Brain microvascular endothelial cell (primary cell): ENCODE data around the gene GSTO1.

Experiments used
- DNase-seq: peaks from one replicate; pipeline ENCODE4 v3.0.0-alpha.2; 2020
- H3K27ac ChIP-seq: fragments of 250-450 bp; sonication (Bioruptor Pico); 2 replicates; pipeline ENCODE4 v1.5.1; 2020; ENCODE audit warnings: mild to moderate bottlenecking, moderate library complexity
- H3K27me3 ChIP-seq: fragments of 250-450 bp; sonication (Bioruptor Pico); replicated peaks from 2 replicates; pipeline ENCODE4 v1.5.1; 2020; ENCODE audit warnings: mild to moderate bottlenecking
- H3K36me3 ChIP-seq: fragments of 250-450 bp; sonication (Bioruptor Pico); replicated peaks from 2 replicates; pipeline ENCODE4 v1.5.1; 2020; ENCODE audit warnings: mild to moderate bottlenecking
- H3K4me3 ChIP-seq: 2 replicates; pipeline ENCODE4 v1.5.1; 2011; ENCODE audit warnings: low read depth, mild to moderate bottlenecking, control low read depth, low read length, moderate library complexity
- in situ Hi-C: cut with HindIII; loops from 2 replicates; pipeline ENCODE4 v1.10.0; 2017; ENCODE audit warnings: low sequenced_read_pairs, low pct_ligation_motif_present
- TF ChIP-seq, protein P1 (sequence below): IDR thresholded peaks from 2 replicates; pipeline ENCODE4 v1.5.1; 2011; ENCODE audit warnings: low read depth, mild to moderate bottlenecking, moderate library complexity, low read length, control low read depth, inconsistent platforms; ENCODE audit errors: missing control alignments

Gene GSTO1

GRCh38 chr10:104220522-104220921 is 34.2 kb upstream of the GSTO1 start:
- Histone ChIP-seq H3K36me3 (no peaks in the 10 kb centered on the region), H3K27me3 (peaks cover 2% of the 10 kb centered on the region), H3K27ac (no peak overlapping the region), H3K4me3 (no peak overlapping the region)
- no peak for DNase-seq
- in situ Hi-C loops, result no loop called here
- TF ChIP-seq, protein P1, sequence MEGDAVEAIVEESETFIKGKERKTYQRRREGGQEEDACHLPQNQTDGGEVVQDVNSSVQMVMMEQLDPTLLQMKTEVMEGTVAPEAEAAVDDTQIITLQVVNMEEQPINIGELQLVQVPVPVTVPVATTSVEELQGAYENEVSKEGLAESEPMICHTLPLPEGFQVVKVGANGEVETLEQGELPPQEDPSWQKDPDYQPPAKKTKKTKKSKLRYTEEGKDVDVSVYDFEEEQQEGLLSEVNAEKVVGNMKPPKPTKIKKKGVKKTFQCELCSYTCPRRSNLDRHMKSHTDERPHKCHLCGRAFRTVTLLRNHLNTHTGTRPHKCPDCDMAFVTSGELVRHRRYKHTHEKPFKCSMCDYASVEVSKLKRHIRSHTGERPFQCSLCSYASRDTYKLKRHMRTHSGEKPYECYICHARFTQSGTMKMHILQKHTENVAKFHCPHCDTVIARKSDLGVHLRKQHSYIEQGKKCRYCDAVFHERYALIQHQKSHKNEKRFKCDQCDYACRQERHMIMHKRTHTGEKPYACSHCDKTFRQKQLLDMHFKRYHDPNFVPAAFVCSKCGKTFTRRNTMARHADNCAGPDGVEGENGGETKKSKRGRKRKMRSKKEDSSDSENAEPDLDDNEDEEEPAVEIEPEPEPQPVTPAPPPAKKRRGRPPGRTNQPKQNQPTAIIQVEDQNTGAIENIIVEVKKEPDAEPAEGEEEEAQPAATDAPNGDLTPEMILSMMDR, result no peak

DNA sequence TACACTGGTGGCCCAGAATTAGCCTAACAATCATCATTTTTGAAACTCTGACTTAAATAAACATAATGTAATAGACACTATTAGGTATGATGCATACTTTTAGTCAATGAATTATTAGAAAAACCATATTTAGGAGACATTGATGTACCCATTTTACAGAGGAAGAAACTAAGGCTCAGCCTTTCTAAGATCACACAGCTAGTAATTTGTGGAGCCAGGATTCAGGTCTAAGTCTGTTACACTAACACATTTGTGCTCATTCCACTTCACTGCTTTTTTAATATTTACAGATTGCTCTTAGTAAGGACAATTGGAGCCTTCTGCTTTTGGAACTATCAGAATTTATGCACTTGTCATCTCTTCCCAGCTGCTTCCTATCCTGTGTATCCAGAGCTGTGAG is 31.4 kb upstream of the GSTO1 start:
- Histone ChIP-seq H3K27ac (no peak overlapping the region), H3K4me3 (no peak overlapping the region), H3K27me3 (peaks cover 4% of the 10 kb centered on the region), H3K36me3 (no peaks in the 10 kb centered on the region)
- TF ChIP-seq, protein P1, result no peak
- in situ Hi-C loops, result no loop called here
- DNase-seq, result no peak

- DNase-seq, result no peak
- TF ChIP-seq, protein P1, result no peak
- H3K27me3 ChIP-seq, result peaks cover 2% of the 10 kb centered on the region
- no peak overlapping the region for H3K27ac ChIP-seq
- H3K4me3 ChIP-seq, result no peak overlapping the region
- in situ Hi-C loops, result no loop called here
- no peaks in the 10 kb centered on the region for H3K36me3 ChIP-seq
These were observed 24.2 kb upstream of the GSTO1 start for GRCh38 chr10:104230490-104230889.

GRCh38 chr10:104231784-104232612 is 22.7 kb upstream of the GSTO1 start, which contains the start of gene CFAP43:
Gene CFAP43, minus strand, starts transcription at chr10:104232364. Its CDS starts 118 bp downstream, at chr10:104232246.
- Histone ChIP-seq H3K4me3 (peak within 1 kb of the TSS; percentile 92), H3K36me3 (no peaks in the 10 kb centered on the region), H3K27me3 (peaks cover 2% of the 10 kb centered on the region), H3K27ac (peak within 1 kb of the TSS; percentile 58)
- TF ChIP-seq, protein P1, result no peak
- peak; percentile 98 for DNase-seq
- in situ Hi-C loops, result no loop called here

DNA sequence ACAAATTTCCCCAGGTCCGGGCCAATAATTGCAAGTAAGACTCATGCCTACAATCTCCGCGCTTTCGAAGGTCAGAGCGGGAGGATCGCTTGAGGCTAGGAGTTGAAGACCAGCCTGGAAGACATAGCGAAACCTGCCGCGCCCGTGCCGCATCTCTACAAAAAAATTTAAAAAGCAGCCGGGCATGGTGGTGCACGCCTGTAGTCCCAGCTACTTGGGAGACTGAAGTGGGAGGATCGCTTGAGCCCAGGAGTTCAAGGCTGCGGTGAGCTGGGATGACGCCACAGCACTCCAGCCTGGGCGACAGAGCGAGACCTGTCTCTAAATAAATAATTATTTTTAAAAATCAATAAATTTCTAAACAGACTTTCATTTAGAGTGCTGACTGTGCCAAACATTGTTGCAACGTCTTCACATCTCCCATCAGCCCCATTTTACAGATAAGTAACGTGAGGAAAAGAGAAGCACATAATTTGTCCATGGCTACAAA is 22.0 kb upstream of the GSTO1 start:
- in situ Hi-C loops, result no loop called here
- no peak overlapping the region for H3K27ac ChIP-seq
- H3K4me3 ChIP-seq, result peak overlapping the region; percentile 92
- no peaks in the 10 kb centered on the region for H3K36me3 ChIP-seq
- peaks cover 2% of the 10 kb centered on the region for H3K27me3 ChIP-seq
- DNase-seq, result no peak
- TF ChIP-seq, protein P1, result no peak

DNA sequence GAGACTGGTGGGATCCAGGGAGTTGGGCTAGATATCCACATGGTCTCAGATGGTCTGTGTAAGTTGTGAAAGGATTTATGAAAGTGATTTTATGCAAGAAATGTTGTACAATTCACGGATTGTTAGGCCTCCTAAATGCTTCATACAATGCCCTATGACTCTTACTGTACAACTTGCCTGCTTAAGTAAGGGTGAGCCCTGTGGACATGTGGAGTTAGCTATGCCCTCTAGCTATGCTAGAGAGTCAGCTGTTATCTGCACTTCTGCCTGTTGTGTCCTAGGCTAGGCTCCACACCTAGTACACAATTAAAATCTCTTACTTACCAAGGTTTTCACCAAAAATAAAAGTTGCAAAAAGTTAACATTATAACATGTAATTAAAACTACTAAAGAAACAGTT is 20.9 kb upstream of the GSTO1 start:
- H3K27ac ChIP-seq, result no peak overlapping the region
- H3K4me3 ChIP-seq, result no peak overlapping the region
- no peaks in the 10 kb centered on the region for H3K36me3 ChIP-seq
- H3K27me3 ChIP-seq, result no peaks in the 10 kb centered on the region
- in situ Hi-C loops, result no loop called here
- TF ChIP-seq, protein P1, result no peak
- no peak for DNase-seq
